ENCODE data around the gene MACROD2. TPM values are rescaled to one million over a fixed set of nuclear protein-coding genes. Genes with fewer than 3 reads are reported as not detected.

The MACROD2 gene
- polyA plus RNA-seq, 1 donor from 2014 or later: 23.2 TPM

GRCh38 chr20:14065774-14066173 lies 70.5 kb downstream of the MACROD2 start:
- no peaks in the 10 kb centered on the region for H3K9me3 ChIP-seq (ENCODE audit: low read length)
- no peaks in the 10 kb centered on the region for H3K27me3 ChIP-seq (ENCODE audit: insufficient read depth, low read depth, low read length)
- no peaks in the 10 kb centered on the region for H4K20me1 ChIP-seq (ENCODE audit: insufficient read depth)
- no peaks in the 10 kb centered on the region for H3K79me2 ChIP-seq (replicated peaks; ENCODE audit: insufficient read depth, low read length)
- no peaks in the 10 kb centered on the region for H3K36me3 ChIP-seq (ENCODE audit: insufficient read depth, low read length)
- no peak overlapping the region for H2AFZ ChIP-seq (ENCODE audit: low read depth, low read length)
- H3F3A ChIP-seq (ENCODE audit: insufficient read depth, low read length, poor library complexity, severe bottlenecking): no peaks in the 10 kb centered on the region
- H3K27ac ChIP-seq (ENCODE audit: low read length): no peak overlapping the region
- no peak overlapping the region for H3K9ac ChIP-seq (ENCODE audit: low read length)
- H3K4me3 ChIP-seq (ENCODE audit: low read length): no peak overlapping the region
- no peaks in the 10 kb centered on the region for H3K9me2 ChIP-seq (ENCODE audit: insufficient read depth, low read length)
- no peak overlapping the region for H3K4me2 ChIP-seq (ENCODE audit: low read length)
- no peak for TF ChIP-seq REST (IDR thresholded peaks at IDR 0.05; ENCODE audit: borderline replicate concordance)
- TF ChIP-seq RAD21 (conservative IDR thresholded peaks at IDR 0.05): no peak
- TF ChIP-seq POLR2AphosphoS5 (IDR thresholded peaks at IDR 0.05): no peak
- no peak for TF ChIP-seq EZH2 (IDR thresholded peaks at IDR 0.05; ENCODE audit: borderline replicate concordance, insufficient read depth, low read length, poor library complexity, severe bottlenecking)
- TF ChIP-seq MXI1 (conservative IDR thresholded peaks at IDR 0.05; ENCODE audit: poor library complexity, severe bottlenecking): no peak
- no peak for TF ChIP-seq TAF1 (IDR thresholded peaks at IDR 0.05; ENCODE audit: low read depth)
- no peak for TF ChIP-seq EP300 (conservative IDR thresholded peaks at IDR 0.05; ENCODE audit: poor library complexity, severe bottlenecking)
- no peak for TF ChIP-seq SMC3 (conservative IDR thresholded peaks at IDR 0.05; ENCODE audit: poor library complexity)
- TF ChIP-seq CTCF (IDR thresholded peaks at IDR 0.05; ENCODE audit: poor library complexity, severe bottlenecking): no peak

GRCh38 chr20:14067603-14068002 lies 72.3 kb downstream of the MACROD2 start:
- Histone ChIP-seq H3K9ac (ENCODE audit: low read length) (no peak overlapping the region), H3K4me2 (ENCODE audit: low read length) (no peak overlapping the region), H4K20me1 (ENCODE audit: insufficient read depth) (no peaks in the 10 kb centered on the region), H3K9me2 (ENCODE audit: insufficient read depth, low read length) (no peaks in the 10 kb centered on the region), H3K27me3 (ENCODE audit: insufficient read depth, low read depth, low read length) (no peaks in the 10 kb centered on the region), H3K9me3 (ENCODE audit: low read length) (no peaks in the 10 kb centered on the region), H3K36me3 (ENCODE audit: insufficient read depth, low read length) (no peaks in the 10 kb centered on the region), H3K79me2 (replicated peaks; ENCODE audit: insufficient read depth, low read length) (no peaks in the 10 kb centered on the region), H3K27ac (ENCODE audit: low read length) (no peak overlapping the region), H3K4me3 (ENCODE audit: low read length) (no peak overlapping the region), H2AFZ (ENCODE audit: low read depth, low read length) (no peak overlapping the region), H3F3A (ENCODE audit: insufficient read depth, low read length, poor library complexity, severe bottlenecking) (no peaks in the 10 kb centered on the region)
- TF ChIP-seq EP300 (conservative IDR thresholded peaks at IDR 0.05; ENCODE audit: poor library complexity, severe bottlenecking) (no peak), EZH2 (IDR thresholded peaks at IDR 0.05; ENCODE audit: borderline replicate concordance, insufficient read depth, low read length, poor library complexity, severe bottlenecking) (no peak), TAF1 (IDR thresholded peaks at IDR 0.05; ENCODE audit: low read depth) (no peak), MXI1 (conservative IDR thresholded peaks at IDR 0.05; ENCODE audit: poor library complexity, severe bottlenecking) (no peak), REST (IDR thresholded peaks at IDR 0.05; ENCODE audit: borderline replicate concordance) (no peak), POLR2AphosphoS5 (IDR thresholded peaks at IDR 0.05) (no peak), SMC3 (conservative IDR thresholded peaks at IDR 0.05; ENCODE audit: poor library complexity) (no peak), RAD21 (conservative IDR thresholded peaks at IDR 0.05) (no peak), CTCF (IDR thresholded peaks at IDR 0.05; ENCODE audit: poor library complexity, severe bottlenecking) (no peak)
